ENCODE results near the gene UGT2B7. TPM values are rescaled to one million over a fixed set of nuclear protein-coding genes. Genes with fewer than 3 reads are reported as not detected.

UGT2B7 gene
- polyA plus RNA-seq, 1 of the 3 experiments (the other 2 are of a cell fraction): not detected

- Histone ChIP-seq H3K4me1 (ENCODE audit: control insufficient read depth in 1 of 2, insufficient read depth in 2 of 2, low read depth in 1 of 2, low read length in 1 of 2) (no peaks in the 10 kb centered on the region), H3K9me3 (no peaks in the 10 kb centered on the region), H3K9ac (no peak overlapping the region), H3K4me2 (no peak overlapping the region), H4K20me1 (ENCODE audit: insufficient read depth) (no peaks in the 10 kb centered on the region), H3F3A (replicated peaks; ENCODE audit: insufficient read depth) (no peaks in the 10 kb centered on the region), H3K27me3 (ENCODE audit: insufficient read depth) (peaks cover 11% of the 10 kb centered on the region; the same call in 1 of the 2 replicates), H3K79me2 (ENCODE audit: insufficient read depth) (no peaks in the 10 kb centered on the region), H3K9me2 (no peaks in the 10 kb centered on the region), H3K27ac (ENCODE audit: low read depth in 2 of 2, low read length in 1 of 2) (no peak overlapping the region), H3K36me3 (replicated peaks in 1 of 2; ENCODE audit: control insufficient read depth in 1 of 2, insufficient read depth in 2 of 2, low read length in 1 of 2) (no peaks in the 10 kb centered on the region), H3K4me3 (ENCODE audit: low read depth in 2 of 2, low read length in 1 of 2) (no peak overlapping the region), H2AFZ (ENCODE audit: low read depth) (no peak overlapping the region)
- WGBS (ENCODE audit: low lambda C conversion rate): 7% methylated on average over 2 of the region's 2 CpGs
- no peak for DNase-seq
- ChIA-PET POLR2A (no interaction called here), CTCF (interaction anchor here (1.5 kb wide), 1 partner anchor 15 kb away, joined by 3 read pairs; no protein-coding TSS in a partner anchor)
- TF ChIP-seq REST (IDR thresholded peaks at IDR 0.05; ENCODE audit: low read depth, low read length) (no peak), USF1 (IDR thresholded peaks at IDR 0.05; ENCODE audit: borderline replicate concordance, low read depth) (no peak), TAF1 (IDR thresholded peaks at IDR 0.05; ENCODE audit: borderline replicate concordance, low read depth, low read length) (no peak)
Observed at GRCh38 chr4:69120870-69121269, 24.6 kb downstream of the UGT2B7 start.

- ChIA-PET POLR2A (no interaction called here), CTCF (interaction anchor here (1.2 kb wide), 2 partner anchors 33 to 40 kb away, joined by 3 read pairs; no protein-coding TSS in a partner anchor)
- H3K4me2 ChIP-seq: no peak overlapping the region
- H3K27me3 ChIP-seq (ENCODE audit: insufficient read depth): no peaks in the 10 kb centered on the region; the same call in 1 of the 2 replicates
- DNase-seq: no peak
- H3K79me2 ChIP-seq (ENCODE audit: insufficient read depth): no peaks in the 10 kb centered on the region
- no peak overlapping the region for H2AFZ ChIP-seq (ENCODE audit: low read depth)
- no peaks in the 10 kb centered on the region for H3K9me3 ChIP-seq
- H3F3A ChIP-seq (replicated peaks; ENCODE audit: insufficient read depth): no peaks in the 10 kb centered on the region
- no peaks in the 10 kb centered on the region for H3K36me3 ChIP-seq (replicated peaks in 1 of 2; ENCODE audit: control insufficient read depth in 1 of 2, insufficient read depth in 2 of 2, low read length in 1 of 2)
- H3K9ac ChIP-seq: no peak overlapping the region
- H3K9me2 ChIP-seq: no peaks in the 10 kb centered on the region
- H3K4me1 ChIP-seq (ENCODE audit: control insufficient read depth in 1 of 2, insufficient read depth in 2 of 2, low read depth in 1 of 2, low read length in 1 of 2): no peaks in the 10 kb centered on the region
- H4K20me1 ChIP-seq (ENCODE audit: insufficient read depth): no peaks in the 10 kb centered on the region
- H3K27ac ChIP-seq (ENCODE audit: low read depth in 2 of 2, low read length in 1 of 2): no peak overlapping the region
- 3% methylated on average over 3 of the region's 3 CpGs for WGBS (ENCODE audit: low lambda C conversion rate)
- no peak overlapping the region for H3K4me3 ChIP-seq (ENCODE audit: low read depth in 2 of 2, low read length in 1 of 2)
- no peak for TF ChIP-seq SMC3 (IDR thresholded peaks at IDR 0.05; ENCODE audit: low read depth, low read length)
- no peak for TF ChIP-seq JUND (IDR thresholded peaks at IDR 0.05)
- no peak for TF ChIP-seq CTCF (IDR thresholded peaks at IDR 0.05)
- no peak for TF ChIP-seq USF2 (IDR thresholded peaks at IDR 0.05; ENCODE audit: borderline replicate concordance, low read depth, low read length)
- TF ChIP-seq YY1 (IDR thresholded peaks at IDR 0.05; ENCODE audit: low read depth): no peak
- no peak for TF ChIP-seq RXRA (IDR thresholded peaks at IDR 0.05; ENCODE audit: borderline replicate concordance, low read depth)
- TF ChIP-seq EZH2phosphoT487 (IDR thresholded peaks at IDR 0.05; ENCODE audit: borderline replicate concordance, low read depth): no peak
- no peak for TF ChIP-seq NRF1 (IDR thresholded peaks at IDR 0.05; ENCODE audit: low read depth, low read length)
- no peak for TF ChIP-seq MEF2A (IDR thresholded peaks at IDR 0.05; ENCODE audit: borderline replicate concordance, low read depth)
- no peak for TF ChIP-seq FOSL2 (IDR thresholded peaks at IDR 0.05; ENCODE audit: borderline replicate concordance, low read depth)
- no peak for TF ChIP-seq FOXM1 (IDR thresholded peaks at IDR 0.05; ENCODE audit: low read depth)
- no peak for TF ChIP-seq REST (IDR thresholded peaks at IDR 0.05; ENCODE audit: low read depth, low read length)
- TF ChIP-seq CHD2 (IDR thresholded peaks at IDR 0.05; ENCODE audit: low read length, partially characterized antibody): no peak
- TF ChIP-seq FOXJ3 (CRISPR knock-in tag; IDR thresholded peaks at IDR 0.05): no peak
Observed at GRCh38 chr4:69122476-69122875, 26.2 kb downstream of the UGT2B7 start.

Measured in SK-N-SH (cell line).